GM19463 (cell line): ENCODE data around the gene C1orf159.
A peak's percentile ranks its signal among the peaks of the same experiment; 100 is the strongest.

ENCODE experiments used
- ATAC-seq: cut with Tn5 transposase; IDR thresholded peaks from one replicate; pipeline ENCODE4 v1.9.1; 2021; ENCODE audit warnings: mild to moderate bottlenecking, moderate library complexity; ENCODE audit not compliant: unreplicated experiment

Gene C1orf159

DNA sequence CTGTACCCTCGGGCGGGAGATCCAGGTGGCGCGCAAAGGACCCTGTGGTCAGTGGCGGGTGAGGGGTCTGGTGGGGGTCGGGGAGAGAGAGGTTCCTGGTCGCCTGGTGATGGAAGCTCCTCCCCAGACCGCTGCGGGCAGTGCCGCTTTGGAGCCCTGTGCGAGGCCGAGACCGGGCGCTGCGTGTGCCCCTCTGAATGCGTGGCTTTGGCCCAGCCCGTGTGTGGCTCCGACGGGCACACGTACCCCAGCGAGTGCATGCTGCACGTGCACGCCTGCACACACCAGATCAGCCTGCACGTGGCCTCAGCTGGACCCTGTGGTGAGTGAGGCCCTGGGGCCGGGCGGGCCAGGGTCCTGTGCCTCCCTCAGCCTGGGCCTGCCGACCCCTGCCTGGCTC is 72.5 kb downstream of the C1orf159 start:
- no peak for ATAC-seq

DNA sequence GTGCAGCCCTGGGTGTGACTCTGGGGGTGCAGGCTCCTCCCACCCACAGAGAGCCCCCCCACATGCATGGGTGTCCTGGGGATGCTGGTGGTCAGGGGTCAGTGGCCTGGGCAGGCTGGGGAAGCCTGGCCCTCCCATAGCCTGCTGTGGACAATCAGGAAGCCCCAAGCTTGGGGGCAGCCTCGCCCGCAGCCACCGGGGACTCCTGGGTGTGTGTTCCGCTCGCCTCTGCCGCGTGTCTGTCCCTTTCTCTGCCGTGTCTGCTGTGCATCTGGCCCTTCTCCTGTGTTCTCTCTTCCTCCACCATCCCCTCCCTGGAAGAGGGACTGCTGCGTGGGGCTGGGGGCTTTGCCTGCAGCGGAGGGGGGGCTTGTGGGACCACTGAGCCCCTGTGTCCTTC is 73.1 kb downstream of the C1orf159 start:
- ATAC-seq, result no peak

DNA sequence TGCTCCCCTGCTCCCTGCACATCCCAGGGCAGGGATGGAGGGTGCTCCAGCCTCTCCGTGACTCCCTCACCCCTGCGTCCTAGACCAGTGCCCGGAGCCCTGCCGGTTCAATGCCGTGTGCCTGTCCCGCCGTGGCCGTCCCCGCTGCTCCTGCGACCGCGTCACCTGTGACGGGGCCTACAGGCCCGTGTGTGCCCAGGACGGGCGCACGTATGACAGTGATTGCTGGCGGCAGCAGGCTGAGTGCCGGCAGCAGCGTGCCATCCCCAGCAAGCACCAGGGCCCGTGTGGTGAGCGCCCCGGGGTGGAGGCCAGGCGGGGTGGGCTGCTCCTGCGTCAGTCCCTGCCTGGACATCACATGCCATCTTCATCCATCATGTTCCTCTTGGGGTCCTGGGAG is 74.0 kb downstream of the C1orf159 start:
- no peak for ATAC-seq

DNA sequence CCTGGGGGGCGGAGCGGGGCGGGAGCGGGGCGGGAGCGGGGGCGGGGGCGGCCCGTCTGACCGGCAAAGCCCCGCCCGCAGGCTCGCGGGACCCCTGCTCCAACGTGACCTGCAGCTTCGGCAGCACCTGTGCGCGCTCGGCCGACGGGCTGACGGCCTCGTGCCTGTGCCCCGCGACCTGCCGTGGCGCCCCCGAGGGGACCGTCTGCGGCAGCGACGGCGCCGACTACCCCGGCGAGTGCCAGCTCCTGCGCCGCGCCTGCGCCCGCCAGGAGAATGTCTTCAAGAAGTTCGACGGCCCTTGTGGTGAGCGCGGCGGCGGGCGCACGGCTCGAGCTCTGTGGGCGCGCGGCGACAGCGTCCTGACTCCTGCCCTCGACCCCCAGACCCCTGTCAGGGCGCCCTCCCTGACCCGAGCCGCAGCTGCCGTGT is 74.8 kb downstream of the C1orf159 start:
- ATAC-seq, result no peak

DNA sequence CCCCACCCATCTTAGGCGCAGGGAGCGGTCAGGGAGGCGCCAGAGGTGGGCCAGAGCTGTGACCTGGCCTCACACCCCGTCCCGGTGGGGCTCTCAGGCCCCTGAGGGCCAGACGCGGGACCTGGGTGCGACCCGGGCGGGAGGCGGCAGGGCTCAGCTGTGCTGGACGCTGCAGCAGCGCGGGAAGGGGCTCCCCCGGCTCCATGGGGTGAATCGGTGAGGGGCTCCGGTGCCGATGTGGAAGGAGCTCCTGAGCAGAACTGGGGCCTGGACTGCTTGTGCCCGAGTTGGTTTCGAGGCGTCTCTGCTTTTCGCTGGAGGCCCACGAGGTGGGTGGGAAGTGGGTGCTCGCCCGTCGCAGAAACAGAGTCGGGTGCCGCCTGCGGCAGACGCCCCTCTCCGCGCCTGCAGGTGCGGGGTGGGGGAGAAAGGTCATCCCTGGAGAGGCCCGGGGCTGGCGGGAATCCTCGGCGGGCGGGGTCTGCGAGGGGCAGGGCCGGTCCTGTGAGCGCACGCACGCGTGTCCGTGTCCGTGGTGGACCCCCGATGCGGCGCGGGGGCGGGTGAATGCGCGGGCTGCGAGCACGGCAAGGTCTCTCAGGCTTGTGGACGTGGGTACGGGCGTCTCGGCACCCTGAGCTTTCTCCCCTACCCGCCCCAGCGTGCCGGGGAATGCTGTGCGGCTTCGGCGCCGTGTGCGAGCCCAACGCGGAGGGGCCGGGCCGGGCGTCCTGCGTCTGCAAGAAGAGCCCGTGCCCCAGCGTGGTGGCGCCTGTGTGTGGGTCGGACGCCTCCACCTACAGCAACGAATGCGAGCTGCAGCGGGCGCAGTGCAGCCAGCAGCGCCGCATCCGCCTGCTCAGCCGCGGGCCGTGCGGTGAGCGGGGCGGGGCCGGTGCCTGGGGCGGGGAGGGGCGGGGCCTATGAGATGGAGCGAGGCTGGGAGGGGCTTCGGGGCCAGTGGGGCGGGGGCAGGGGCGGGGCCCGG is 75.6 kb downstream of the C1orf159 start:
- peak; percentile 50 for ATAC-seq

DNA sequence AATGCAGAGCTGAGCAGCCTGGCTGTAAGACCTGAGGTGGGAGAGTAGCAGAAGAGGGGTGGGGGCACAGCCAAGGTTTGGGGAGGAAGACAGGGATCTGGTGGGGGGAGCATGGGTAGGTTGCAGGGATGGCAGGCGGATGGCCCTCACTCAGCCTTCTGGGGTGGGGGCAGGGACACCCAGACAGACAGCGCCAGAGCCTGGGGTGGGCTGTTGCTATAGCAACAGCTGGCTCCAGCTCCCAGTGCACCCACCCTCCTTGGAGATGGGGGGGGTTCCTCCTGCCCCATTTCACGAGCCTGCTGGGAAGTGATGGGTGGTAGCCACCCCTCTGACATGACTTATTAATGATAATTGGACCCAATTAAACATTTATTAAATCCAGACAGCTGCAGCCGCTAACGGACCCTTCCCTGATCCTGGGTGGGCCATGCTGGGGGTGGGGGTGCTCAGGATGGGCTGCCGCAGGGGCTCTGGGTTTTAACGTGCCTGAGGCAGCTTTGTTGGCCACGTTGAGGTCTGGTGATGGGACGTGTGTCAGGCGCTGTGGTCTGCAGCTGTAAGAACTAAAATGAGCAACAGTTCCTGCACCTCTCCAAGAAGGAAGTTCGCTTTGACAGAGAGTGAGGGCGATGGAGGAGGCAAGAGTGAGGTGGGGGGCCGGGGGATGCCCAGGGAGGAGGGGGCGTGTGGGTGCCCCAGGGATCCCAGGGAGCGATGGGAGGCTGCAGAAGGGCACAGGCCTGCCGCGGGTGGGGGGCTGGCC is 76.6 kb downstream of the C1orf159 start:
- no peak for ATAC-seq

DNA sequence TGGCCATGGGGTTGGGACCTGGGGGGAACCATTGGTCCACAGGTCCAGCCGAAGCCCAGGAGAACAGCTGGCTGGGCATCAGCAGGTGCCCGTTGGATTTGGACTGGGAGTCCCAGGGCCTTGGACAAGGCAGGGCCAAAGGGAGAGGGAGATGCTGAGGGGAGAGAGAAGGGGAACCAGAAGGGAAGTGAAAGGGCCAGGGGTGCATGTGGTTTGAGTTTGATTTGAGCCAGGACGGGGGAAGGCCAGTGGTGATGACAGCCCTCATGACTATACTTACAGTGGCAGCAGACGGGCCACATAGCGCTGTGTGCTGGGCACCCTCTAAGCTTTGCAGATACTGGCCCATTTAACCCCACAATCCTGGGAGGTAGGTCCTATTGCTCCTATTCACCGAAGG is 77.2 kb downstream of the C1orf159 start:
- peak; percentile 59 for ATAC-seq

DNA sequence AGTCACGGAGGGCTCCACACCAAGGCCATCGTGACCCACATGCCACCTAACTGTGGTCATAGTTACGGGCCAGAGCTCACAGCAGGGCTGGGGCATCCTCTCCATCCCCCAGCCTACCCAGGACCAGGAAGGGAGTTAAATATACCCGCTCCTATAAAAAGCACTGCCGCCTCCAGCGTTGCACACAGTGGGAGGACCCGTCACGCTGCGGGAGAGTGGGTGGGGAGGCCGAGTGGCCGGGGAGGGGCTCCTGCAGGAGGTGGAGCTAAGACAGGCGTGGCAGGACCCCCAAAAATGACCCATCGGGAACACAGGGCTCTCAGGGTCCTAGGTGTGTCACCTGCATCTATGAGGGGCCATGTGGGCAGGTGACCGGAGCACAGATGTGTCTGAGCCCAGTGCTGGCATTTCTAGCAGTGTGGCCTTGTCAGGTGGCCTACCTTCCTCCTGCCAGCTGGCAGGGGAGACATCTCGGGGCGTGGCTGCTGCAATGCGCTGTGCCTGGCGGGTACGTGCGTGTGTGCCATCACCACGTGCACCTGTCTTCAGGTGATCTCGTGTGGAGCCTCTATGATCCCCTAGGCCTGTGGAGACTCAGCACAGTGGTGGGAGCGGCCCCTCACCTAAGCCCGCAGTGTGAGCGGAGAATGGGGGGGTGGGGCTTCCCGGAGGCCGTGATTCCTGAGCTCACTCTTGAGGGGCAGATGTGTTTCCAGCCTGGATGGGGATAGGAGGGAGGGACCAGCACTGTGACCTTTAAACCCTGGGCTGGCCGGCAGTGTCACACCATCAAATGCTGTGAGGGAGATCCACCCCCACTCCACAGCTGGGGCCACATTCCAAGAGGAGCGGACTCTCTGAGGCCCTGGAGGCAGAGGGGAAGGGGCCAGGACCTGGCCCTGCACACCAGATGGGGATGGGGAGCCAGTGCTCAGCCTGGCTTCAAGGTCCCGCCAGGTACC is 78.2 kb downstream of the C1orf159 start:
- ATAC-seq, result no peak

DNA sequence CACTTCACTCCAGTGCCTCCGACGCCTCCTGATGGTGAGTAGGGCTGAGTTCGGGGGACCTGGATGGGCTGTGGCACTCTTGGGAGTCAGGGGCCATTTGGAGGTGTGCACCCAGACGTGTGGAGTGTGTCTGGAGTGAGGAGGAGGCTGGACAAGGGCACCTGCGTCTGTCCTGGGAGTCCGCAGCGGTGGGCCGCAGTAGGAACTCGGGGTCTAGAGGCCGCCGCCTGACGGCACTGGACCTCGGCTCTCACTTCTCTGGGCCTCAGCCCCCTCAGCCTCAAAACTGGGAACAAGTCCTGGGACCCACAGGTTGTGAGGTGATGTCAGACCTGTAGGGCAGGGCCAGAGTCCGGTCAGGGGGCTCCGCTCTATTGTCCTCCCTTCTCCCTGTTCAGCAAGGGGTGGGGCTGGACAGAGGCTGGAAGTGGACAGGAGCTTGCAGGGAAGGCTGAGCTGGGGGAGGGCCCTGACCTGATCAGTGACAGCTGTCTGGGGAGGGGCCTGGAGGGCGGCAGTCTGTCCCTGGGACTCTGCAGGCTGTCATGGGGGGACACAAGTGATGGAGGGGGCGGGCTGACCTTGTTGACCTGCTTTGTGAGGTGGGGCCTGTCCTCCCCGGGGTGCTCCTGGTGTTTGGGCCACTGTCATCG is 80.5 kb downstream of the C1orf159 start:
- no peak for ATAC-seq

DNA sequence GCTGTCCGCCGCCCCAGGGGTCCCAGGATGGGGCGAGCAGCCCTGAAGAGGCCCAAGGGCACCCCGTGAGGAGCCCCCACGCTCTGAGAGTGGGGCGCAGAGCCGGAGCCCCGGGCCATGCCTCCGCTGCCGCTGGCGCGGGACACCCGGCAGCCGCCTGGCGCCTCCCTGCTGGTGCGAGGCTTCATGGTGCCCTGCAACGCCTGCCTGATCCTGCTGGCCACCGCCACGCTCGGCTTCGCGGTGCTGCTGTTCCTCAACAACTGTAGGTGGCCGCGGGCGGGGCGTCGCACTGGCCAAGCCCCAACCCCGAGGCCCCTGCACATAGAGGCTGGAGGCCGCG is 81.5 kb downstream of the C1orf159 start:
- ATAC-seq, result no peak

DNA sequence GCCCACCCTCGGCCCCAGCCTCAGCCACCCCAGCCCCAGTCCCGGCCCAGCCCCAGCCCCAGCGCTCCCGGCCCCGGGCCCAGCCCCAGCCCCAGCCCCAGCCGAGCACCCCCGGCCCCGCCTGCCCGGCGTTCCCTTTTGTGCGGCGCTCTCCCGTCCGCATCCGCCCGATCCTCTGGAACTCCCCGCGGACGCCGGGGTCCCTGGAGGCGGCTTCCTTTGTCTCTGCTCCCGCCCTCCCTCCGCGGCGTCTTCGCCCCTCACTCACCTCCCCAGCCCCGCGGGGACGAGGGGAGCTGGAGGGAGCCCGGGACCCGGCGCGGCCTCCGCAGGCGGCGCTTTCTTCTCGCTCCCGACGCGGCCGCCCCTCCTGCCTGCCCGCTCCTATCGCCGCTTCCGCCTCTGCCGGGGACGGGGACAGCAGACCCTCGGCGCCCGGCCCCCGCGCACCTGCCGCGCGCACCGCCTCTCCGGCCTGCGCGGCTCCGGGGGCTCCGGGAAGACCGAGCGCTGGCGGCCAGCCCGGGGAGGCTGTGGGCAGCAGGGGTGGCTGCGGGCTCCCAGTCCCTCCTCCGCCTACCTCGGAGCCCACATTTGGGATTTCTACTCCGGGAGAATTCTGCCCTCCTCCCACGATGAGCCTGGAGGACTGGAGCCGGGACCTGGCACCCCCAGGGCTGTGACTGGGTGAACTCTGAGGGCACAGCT is 82.0 kb downstream of the C1orf159 start:
- no peak for ATAC-seq

DNA sequence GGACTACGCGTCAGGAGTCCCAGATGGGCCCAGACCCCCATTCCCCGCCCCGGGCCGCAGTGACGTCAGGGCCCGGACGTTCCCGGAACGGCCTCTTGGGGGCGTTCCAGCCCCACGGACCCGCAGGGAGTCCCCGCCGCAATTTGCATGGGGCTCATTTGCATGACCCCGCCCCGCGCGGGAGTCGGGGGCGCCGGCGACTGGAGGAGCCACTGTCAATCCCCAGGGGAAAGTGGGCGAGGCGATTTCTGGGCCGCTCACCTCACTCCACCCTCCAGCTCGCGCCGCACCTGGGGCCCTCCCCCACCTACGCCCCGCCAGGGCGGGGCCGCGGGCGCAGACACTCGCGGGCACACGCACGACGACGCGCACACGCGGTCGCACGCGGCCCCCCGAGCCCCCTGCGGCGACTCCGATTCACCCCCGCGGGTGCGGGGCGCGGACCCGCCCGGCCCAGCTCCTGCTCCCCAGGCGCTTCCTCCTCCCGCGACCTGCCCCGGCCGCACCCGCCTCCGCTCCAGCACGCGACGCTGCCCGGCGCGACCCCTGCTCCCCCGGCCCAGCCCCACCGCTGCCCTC is 82.8 kb downstream of the C1orf159 start:
- ATAC-seq, result peak; percentile 83

DNA sequence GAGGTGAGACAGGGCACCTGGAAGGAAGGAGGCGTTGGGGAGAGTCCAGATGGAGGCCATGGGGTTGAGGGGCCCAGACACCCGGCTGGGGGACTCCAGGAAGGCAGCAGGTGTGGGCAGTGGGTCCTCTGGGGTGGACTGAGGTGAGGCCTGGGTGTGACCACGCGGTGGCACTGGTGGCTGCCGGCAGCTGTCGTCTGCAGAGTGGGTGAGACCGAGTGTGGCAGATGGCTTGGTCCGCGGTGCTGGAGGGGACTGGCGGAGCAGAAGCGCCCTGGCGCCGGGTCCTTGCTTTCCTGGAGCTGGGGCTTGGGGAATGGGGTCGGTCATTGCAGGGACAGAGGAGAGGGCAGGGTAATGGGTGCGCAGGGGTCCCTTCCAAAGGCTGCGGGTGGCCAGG is 83.5 kb downstream of the C1orf159 start:
- peak; percentile 15 for ATAC-seq
